GM18508 (cell line): ENCODE measurements around the gene DNAH1.
"Not testable (repeated sequence)": the region's sequence is repeated elsewhere in the genome, so short reads cannot be mapped to it uniquely, and the experiment has no call there.

Experiments
- ATAC-seq: cut with Tn5 transposase; IDR thresholded peaks from one replicate; pipeline ENCODE4 v1.9.1; 2021; ENCODE audit warnings: moderate number of reproducible peaks; ENCODE audit not compliant: insufficient read depth, unreplicated experiment

DNAH1 gene

GRCh38 chr3:52331091-52331490, 15.0 kb downstream of the DNAH1 start:
- no peak for ATAC-seq

- ATAC-seq: no peak
These were observed 15.8 kb downstream of the DNAH1 start for GRCh38 chr3:52331906-52332305.

GRCh38 chr3:52333869-52334557, 17.9 kb downstream of the DNAH1 start:
- ATAC-seq: no peak

GRCh38 chr3:52338131-52338530, 22.0 kb downstream of the DNAH1 start:
- not testable (repeated sequence) for ATAC-seq

GRCh38 chr3:52339612-52340011, 23.5 kb downstream of the DNAH1 start:
- no peak for ATAC-seq

- no peak for ATAC-seq
These were observed 25.0 kb downstream of the DNAH1 start for GRCh38 chr3:52341123-52341522.

GRCh38 chr3:52343946-52344600, 28.0 kb downstream of the DNAH1 start:
- no peak for ATAC-seq

- ATAC-seq: no peak
These were observed 29.5 kb downstream of the DNAH1 start for GRCh38 chr3:52345521-52346109.

- no peak for ATAC-seq
These were observed 30.8 kb downstream of the DNAH1 start for GRCh38 chr3:52346623-52347530.

- ATAC-seq: no peak
These were observed 31.9 kb downstream of the DNAH1 start for GRCh38 chr3:52347716-52348635.

- no peak for ATAC-seq
These were observed 33.0 kb downstream of the DNAH1 start for GRCh38 chr3:52349131-52349530.

GRCh38 chr3:52349611-52350395, 33.7 kb downstream of the DNAH1 start:
- ATAC-seq: no peak

- ATAC-seq: no peak
These were observed 34.3 kb downstream of the DNAH1 start for GRCh38 chr3:52350416-52350815.

- ATAC-seq: no peak
These were observed 35.1 kb downstream of the DNAH1 start for GRCh38 chr3:52350981-52351761.

GRCh38 chr3:52351762-52352368, 35.7 kb downstream of the DNAH1 start:
- ATAC-seq: no peak

GRCh38 chr3:52352566-52352965, 36.4 kb downstream of the DNAH1 start:
- no peak for ATAC-seq

GRCh38 chr3:52353291-52353855, 37.3 kb downstream of the DNAH1 start:
- no peak for ATAC-seq
